TTC549 (cell line): ENCODE measurements around the gene SALL4.
"Not testable (repeated sequence)": the region's sequence is repeated elsewhere in the genome, so short reads cannot be mapped to it uniquely, and the experiment has no call there.

Experiments
- FAIRE-seq: peaks from 2 replicates; lab custom pipeline; 2012; peaks lifted over from hg19 to GRCh38; lab: Jason Lieb, UNC

SALL4 gene

GRCh38 chr20:51763965-51764602 lies 38.2 kb downstream of the SALL4 start:
- no peak for FAIRE-seq

GRCh38 chr20:51760905-51761546 lies 41.3 kb downstream of the SALL4 start:
- no peak for FAIRE-seq

GRCh38 chr20:51759769-51760510 lies 42.4 kb downstream of the SALL4 start:
- FAIRE-seq = no peak

- FAIRE-seq = no peak
Measured at GRCh38 chr20:51758978-51759544, 43.3 kb downstream of the SALL4 start.

GRCh38 chr20:51757226-51757625 lies 45.1 kb downstream of the SALL4 start:
- no peak for FAIRE-seq

DNA sequence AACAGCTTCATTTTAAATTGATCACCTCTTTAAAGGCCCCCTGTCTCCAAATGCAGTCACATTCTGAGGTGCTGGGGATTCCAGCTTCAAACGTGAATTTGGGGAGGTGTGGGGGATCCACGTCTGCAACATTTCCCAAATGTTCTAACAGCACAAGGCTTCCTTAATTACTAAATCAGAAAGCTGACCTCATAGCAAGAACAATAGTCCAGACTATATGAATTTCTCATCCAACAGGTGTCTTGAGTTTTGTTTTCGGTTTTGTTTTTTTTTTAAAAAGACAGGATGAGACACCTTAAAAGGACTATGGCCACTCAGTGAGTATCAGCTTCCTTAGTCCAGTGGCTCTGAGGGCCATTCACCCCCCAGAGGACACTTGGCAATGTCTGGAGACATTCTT lies 45.7 kb downstream of the SALL4 start:
- FAIRE-seq = no peak

GRCh38 chr20:51753220-51753619 lies 49.1 kb downstream of the SALL4 start:
- FAIRE-seq = not testable (repeated sequence)

DNA sequence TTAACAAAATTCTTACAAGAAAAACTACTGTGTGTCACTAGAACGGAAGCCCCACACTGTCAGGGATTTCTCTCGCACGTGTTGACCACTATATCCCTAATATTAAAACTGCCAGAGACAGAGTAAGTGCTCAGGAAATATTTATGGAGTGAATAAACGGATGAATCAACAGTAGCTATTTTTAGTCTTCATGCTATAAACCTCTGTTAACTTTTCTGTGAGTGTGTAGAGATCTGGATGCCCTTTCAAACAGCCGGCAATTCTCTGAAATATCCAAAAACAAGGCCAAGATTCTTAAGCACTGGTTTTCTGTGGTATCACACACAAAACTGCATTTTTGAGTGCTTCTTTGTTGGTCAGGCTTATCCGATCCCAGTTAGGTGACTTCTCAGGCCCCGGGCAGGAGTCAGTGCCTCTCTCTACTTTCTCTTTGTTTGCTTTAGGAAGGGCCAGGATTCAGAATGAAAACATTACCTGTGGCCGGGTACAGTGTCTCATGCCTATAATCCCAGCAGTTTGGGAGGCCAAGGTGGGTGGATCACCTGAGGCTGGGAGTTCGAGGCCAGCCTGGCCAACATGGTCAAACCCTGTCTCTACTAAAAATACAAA lies 49.9 kb downstream of the SALL4 start:
- FAIRE-seq = no peak

DNA sequence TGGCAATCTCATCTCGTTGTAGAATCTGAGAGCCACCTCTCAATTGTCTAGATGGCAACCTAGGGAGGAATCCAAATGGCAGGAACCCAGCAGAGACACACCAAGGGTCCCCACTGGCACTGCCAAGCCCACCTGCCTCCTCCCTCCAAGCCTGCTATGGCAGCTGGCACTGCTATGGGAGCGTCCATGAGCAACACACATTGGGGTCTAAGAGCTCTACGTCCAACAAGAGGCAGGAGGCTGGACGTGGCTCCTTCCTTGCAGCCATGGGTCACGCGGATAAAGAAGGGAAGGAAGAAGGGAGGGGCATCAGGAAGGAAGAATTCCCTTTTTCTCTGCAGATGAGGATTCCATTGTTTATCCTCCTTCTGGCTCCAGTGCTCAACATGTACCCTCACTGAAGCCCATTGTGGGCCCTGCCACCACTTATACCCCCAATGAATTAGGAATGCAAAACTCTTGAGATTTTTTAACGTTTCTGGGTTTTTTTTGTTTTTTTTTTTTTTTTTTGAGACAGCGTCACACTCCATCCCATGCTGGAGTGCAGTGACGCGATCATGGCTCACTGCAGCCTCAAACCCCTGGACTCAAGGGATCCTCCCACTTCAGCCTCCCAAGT lies 51.4 kb downstream of the SALL4 start:
- FAIRE-seq = no peak

- FAIRE-seq = no peak
Measured at GRCh38 chr20:51750037-51750769, 52.1 kb downstream of the SALL4 start.

DNA sequence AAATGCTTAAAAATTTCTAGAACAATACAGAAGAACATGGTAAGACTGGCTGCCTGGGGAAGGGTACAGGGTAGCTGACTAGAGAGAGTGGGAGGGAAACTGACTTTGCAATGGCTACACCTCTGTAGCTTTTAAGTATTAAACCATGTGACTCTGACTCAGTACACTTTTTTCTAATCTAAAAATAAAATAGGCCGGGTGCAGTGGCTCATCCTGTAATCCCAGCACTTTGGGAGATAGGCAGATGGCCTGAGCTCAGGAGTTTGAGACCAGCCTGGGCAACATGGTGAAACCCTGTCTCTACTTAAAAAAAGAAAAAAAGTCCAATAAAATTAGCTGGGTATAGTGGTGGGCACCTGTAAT lies 52.7 kb downstream of the SALL4 start:
- FAIRE-seq = no peak

GRCh38 chr20:51747182-51747911 lies 55.0 kb downstream of the SALL4 start:
- FAIRE-seq = no peak

- no peak for FAIRE-seq
Measured at GRCh38 chr20:51745804-51746203, 56.5 kb downstream of the SALL4 start.

DNA sequence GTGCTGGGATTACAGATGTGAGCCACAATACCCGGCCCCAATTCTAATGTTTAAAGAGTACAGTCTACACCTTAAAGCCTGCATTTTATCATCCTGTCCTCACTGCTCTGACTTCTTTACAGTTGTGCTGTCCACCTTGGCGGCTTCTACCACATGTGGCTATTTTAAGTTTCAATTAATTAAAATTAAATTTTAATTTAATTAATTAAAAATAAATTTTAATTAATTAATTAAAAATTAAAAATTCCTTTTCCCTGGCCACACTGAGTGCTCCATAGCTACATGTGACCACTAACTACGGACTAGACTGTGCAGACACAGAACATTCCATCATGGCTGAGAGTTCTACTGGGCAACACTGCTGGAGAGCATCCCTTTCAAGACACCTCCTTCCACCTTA lies 61.5 kb downstream of the SALL4 start:
- no peak for FAIRE-seq

DNA sequence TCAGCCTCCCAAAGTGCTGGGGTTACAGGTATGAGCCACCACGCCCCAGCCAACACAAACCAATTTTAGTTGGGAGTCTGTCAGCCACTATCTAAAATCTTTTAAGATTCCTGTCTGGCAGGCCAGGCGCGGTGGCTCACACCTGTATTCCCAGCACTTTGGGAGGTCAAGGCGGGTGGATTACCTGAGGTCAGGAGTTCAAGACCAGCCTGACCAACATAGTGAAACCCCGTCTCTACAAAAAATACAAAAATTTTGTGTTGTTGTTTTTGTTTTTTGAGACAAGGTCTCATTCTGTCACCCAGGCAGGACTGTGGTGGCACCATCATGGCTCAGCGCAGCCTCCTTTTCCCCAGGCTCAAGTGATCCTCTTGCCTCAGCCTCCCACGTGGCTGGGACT lies 62.0 kb downstream of the SALL4 start:
- not testable (repeated sequence) for FAIRE-seq

DNA sequence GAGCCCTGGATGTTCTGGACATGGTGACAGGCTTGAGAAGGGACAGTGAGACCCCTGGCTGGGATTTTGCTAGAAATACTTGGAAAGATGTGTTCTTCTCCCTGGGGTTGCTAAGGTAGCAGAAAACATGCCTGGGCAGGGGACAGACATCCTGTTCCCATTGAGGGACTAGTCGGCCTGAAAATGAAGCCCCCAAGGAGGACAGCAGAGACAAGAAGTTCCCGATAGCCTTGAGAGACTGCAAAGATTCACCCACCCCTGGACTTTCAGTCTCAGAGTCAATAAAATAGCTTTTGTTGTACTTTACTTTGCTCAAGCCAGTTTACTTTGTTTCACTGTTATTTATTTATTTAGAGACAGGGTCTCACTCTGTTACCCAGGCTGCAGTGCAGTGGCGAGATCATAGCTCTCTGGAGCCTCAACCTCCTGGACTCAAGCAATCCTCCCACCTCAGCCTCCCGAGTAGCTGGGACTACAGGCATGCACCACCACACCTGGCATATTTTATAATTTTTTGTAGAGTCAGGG lies 62.5 kb downstream of the SALL4 start:
- no peak for FAIRE-seq

- no peak for FAIRE-seq
Measured at GRCh38 chr20:51738877-51739447, 63.4 kb downstream of the SALL4 start.

- not testable (repeated sequence) for FAIRE-seq
Measured at GRCh38 chr20:51738261-51738660, 64.1 kb downstream of the SALL4 start.

DNA sequence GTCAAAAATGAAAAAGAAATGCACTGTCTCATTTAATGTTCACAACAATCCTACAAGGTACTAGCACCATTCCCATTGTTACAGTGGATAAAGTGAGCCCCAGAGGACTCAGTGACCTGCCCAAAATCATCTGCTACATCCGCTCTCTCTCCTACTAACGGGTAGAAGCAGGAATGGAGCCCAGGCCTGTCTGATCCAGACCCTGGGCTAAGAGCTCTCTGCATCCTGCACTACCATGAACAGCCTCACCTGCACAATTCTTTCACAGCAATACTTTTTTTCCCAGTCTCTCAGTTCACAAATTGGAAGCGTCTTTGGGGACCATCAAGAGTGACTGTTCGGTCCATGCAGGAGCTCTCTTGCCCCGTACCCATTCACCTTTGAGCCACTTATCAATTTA lies 65.4 kb downstream of the SALL4 start:
- no peak for FAIRE-seq
